ENCODE results near the gene AGBL4.

The AGBL4 gene

GRCh38 chr1:48803474-48803873 is 1220.3 kb downstream of the AGBL4 start:
- no peak for DNase-seq

- DNase-seq = no peak
Measured at GRCh38 chr1:48794816-48795215, 1228.9 kb downstream of the AGBL4 start.

GRCh38 chr1:48793863-48794262 is 1229.9 kb downstream of the AGBL4 start:
- DNase-seq = no peak

- DNase-seq = no peak
Measured at GRCh38 chr1:48792961-48793360, 1230.8 kb downstream of the AGBL4 start.

- DNase-seq = no peak
Measured at GRCh38 chr1:48790397-48790796, 1233.4 kb downstream of the AGBL4 start.

- no peak for DNase-seq
Measured at GRCh38 chr1:48789903-48790302, 1233.9 kb downstream of the AGBL4 start.

GRCh38 chr1:48785869-48786268 is 1237.9 kb downstream of the AGBL4 start:
- DNase-seq = no peak

- DNase-seq = no peak
Measured at GRCh38 chr1:48784301-48784700, 1239.5 kb downstream of the AGBL4 start.

- DNase-seq = no peak
Measured at GRCh38 chr1:48777219-48777895, 1246.4 kb downstream of the AGBL4 start.

- no peak for DNase-seq
Measured at GRCh38 chr1:48776393-48777218, 1247.1 kb downstream of the AGBL4 start, which contains the start of gene BEND5. Gene BEND5 (minus strand): TSS chr1:48776891. CDS start chr1:48776831, 60 bp downstream.

GRCh38 chr1:48775831-48776392 is 1247.8 kb downstream of the AGBL4 start:
- no peak for DNase-seq

- DNase-seq = no peak
Measured at GRCh38 chr1:48773133-48773532, 1250.6 kb downstream of the AGBL4 start.

- DNase-seq = no peak
Measured at GRCh38 chr1:48772211-48772610, 1251.5 kb downstream of the AGBL4 start.

GRCh38 chr1:48771561-48771960 is 1252.2 kb downstream of the AGBL4 start:
- DNase-seq = no peak

- no peak for DNase-seq
Measured at GRCh38 chr1:48767975-48768510, 1255.7 kb downstream of the AGBL4 start.

GRCh38 chr1:48765335-48765734 is 1258.4 kb downstream of the AGBL4 start:
- DNase-seq = no peak

GRCh38 chr1:48761986-48762385 is 1261.8 kb downstream of the AGBL4 start:
- no peak for DNase-seq

- DNase-seq = no peak
Measured at GRCh38 chr1:48761411-48761810, 1262.3 kb downstream of the AGBL4 start.

GRCh38 chr1:48760857-48761256 is 1262.9 kb downstream of the AGBL4 start:
- no peak for DNase-seq

- DNase-seq = no peak
Measured at GRCh38 chr1:48758976-48759375, 1264.8 kb downstream of the AGBL4 start.

- no peak for DNase-seq
Measured at GRCh38 chr1:48757363-48757762, 1266.4 kb downstream of the AGBL4 start.

- no peak for DNase-seq
Measured at GRCh38 chr1:48756683-48757316, 1267.0 kb downstream of the AGBL4 start.

GRCh38 chr1:48753293-48753692 is 1270.5 kb downstream of the AGBL4 start:
- no peak for DNase-seq
